ENCODE data around the gene THEMIS.
"Not testable (repeated sequence)": the region's sequence is repeated elsewhere in the genome, so short reads cannot be mapped to it uniquely, and the experiment has no call there.

The THEMIS gene, protein sequence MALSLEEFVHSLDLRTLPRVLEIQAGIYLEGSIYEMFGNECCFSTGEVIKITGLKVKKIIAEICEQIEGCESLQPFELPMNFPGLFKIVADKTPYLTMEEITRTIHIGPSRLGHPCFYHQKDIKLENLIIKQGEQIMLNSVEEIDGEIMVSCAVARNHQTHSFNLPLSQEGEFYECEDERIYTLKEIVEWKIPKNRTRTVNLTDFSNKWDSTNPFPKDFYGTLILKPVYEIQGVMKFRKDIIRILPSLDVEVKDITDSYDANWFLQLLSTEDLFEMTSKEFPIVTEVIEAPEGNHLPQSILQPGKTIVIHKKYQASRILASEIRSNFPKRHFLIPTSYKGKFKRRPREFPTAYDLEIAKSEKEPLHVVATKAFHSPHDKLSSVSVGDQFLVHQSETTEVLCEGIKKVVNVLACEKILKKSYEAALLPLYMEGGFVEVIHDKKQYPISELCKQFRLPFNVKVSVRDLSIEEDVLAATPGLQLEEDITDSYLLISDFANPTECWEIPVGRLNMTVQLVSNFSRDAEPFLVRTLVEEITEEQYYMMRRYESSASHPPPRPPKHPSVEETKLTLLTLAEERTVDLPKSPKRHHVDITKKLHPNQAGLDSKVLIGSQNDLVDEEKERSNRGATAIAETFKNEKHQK

DNA sequence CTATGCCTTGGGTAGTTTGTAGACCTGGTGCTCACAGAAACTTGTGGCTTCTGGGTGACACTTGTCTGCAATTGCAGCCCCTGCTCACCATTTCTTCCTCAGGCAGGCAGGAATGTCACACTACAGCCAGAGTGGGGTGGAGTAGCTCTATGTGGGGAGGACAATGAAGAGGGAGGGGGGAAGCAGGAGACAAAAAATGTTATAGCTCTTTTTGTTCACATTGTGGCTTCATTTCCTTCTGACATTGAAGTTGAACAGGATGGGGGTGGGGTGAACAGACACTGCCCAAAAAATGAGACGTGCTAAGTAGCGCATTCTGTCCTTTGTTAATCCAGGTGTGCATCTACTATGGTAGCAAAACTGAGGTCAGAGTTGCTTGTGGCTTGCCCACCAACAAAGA lies at the start of gene THEMIS:
TSS of gene THEMIS (minus strand) at position 124 of the 400 bp plus-strand sequence. CDS start 126 bp downstream, outside the sequence.
- DNase-seq, result no peak

DNA sequence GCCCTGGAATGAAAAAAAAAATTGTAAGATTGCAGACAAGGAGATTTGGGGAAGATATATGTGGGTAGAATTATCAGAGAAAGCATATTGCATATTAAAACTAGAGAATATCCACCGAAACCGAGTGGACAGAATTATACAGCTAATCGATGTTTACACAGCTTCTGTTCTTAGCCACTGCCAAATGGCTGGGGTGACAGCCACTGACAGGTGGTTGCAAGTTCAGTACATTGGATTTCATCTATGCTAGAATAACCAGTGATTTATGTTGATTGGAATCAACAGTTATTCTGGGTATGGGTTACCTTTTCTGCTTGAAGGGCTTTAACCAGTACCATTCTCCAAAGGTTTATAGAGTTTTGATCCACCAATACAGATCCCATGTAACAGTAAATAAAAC lies 48.4 kb upstream of the THEMIS start:
- no peak for DNase-seq

DNA sequence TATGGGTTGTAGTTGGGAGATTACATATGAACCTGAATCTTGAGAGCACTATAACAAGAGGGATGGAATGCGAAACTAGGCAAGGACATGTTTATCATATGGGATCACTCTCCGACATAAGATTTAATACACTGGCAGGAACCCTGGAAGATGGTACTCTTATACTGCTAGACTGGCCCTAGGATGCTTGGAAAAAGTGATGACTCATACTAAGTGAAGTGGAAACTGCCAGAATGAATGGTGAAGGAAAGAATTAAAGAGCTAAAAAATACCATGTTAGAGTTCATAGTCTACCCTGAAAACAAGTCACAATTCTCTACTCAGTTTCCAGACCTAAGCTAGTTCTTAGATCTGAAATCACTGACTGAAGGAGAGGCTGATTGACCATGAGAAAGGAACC lies 45.5 kb upstream of the THEMIS start:
- no peak for DNase-seq

DNA sequence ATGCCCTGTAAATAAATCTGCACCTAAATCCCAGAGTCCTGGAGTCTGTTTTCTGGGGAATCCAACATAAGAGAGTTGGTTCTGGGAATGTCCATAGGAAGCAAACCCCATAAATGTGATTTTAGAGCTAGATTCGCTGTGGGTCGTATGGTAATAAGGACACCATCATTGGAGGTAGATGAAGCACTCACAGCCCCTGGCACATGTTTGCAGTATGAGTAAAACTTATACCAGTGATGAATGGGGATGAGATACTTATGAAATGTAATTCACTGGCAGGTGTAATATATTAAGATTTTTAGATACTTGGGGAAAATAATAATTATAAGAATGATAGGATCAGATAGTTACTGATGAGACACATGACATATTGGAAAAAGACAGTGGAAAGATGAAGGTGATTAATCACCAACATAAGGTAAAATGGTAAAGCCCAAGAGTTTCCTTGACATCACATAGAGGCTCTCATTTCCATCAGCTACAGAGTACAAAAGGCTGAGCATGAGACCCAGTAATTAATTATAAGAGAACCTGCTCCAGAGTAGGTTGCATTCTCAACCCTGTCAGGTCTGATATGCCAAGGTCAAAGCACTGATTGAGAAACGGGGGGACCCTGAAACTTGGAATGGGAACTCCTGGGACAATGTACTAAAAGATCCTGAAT lies 44.7 kb upstream of the THEMIS start:
- DNase-seq, result no peak

DNA sequence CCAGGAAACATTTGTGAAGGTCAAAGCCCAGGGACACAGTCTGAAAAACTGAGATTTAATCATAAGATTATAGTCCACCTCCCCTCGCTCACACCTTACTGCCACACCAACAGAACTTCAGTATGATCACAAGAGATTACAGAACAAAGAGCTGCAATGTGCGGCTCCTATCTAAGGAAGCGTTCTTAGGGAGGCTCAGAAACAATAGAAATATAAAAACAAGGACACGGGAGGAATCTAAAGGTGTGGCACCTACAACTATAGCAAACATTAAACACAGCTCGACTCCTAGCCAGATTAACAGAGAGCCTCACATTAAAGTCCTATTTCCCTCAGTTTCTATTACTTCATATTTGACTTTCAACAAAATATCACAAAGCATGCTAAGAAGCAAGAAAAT lies 40.4 kb upstream of the THEMIS start:
- DNase-seq, result no peak

DNA sequence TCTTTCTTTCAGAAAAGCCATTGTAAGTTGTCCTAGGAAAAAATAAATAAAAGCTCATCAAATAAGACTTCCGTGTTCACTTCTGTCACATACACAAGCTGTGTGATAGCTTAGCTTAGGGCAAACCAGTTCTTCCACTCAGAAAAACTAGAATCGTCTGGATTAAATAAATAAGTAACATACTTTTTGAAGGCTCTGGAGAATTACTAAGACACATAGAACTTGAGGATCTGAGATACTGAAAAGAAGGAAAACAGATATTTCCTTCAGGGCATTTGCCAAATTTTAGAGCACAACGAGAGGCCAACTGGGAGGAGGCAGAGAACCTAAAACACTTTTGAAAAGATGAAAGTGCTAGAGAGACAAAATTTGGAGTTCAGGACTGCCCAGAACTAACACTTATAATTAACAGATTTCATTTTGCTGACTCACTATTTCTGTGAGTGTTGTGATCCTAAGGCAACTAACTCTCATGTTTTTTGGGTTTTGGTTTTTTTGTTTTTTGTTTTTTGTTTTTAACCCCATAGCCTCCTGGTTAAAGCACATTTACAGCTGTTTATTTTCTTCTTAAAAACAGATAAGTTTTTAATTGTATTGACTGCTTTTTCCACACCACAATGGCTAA lies 38.7 kb upstream of the THEMIS start:
- DNase-seq, result no peak

DNA sequence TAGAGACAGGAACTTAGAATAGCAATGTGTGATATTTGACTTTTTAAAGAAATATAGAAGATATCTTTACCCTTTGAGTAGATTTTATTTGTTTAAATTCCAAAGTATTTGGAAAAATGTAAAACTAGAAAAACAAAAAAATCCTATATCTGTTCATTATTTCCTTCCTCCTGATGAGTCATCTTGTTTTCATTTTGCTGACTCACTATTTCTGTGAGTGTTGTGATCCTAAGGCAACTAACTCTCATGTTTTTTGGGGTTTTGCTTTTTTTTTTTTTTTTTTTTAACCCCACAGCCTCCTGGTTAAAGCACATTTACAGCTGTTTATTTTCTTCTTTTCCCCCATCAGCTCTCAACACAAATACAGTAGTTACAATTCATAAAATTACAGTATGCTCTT lies 37.8 kb upstream of the THEMIS start:
- no peak for DNase-seq

DNA sequence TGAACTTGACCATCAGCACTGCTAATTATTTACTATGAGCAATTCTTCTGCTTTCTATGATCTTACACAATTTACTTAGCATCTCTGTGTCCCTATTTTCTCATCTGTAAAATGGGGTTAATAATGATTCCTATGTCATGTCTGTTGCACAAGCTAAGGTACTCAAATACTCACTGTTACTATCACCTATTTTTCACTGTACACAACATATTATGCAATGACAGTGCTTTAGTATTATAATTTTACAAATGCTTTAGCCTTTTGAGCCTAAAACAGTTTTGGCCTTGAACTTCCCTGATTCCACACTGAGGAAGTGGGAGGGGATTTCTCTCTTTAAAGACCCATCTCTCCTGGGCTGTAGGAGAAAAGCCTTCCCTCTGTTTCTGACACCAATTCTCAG lies 36.9 kb upstream of the THEMIS start:
- no peak for DNase-seq

DNA sequence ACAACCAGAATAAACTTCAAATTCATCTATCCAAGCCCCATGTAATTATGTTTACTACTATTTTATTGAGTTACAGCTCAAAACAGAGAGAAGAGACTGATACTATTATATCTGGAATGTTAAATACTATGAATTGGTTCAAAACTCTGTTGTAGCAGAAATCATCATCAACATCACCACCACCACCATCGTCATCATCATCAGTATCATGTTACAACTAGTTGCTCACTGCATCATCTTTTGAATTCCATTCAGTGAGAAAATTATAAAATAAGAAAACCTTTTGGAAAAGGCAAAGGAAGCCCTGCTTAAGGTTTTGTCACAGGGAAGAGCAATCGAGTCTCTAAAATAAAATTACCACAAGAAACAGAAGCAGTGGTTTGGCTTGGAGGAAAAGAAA lies 36.2 kb upstream of the THEMIS start:
- DNase-seq, result no peak

DNA sequence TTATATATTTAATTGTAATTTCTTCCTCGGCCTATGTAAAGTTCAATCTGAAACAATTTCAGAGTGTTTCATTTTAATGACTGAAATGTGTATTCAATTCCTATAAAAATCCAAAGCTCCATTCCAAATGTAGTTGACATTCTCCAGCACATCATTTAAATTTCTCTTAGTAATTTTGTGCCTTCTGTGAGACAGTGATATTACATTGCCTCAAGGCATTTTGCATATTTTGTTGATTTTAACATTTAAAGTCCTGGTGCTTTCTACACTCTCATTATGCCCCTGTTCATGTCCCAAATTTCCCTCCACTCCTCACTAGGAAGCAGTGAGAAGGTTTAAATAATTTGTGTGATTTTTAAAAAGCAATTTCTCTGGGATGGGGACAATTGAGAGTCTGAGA lies 34.1 kb upstream of the THEMIS start:
- DNase-seq, result no peak

DNA sequence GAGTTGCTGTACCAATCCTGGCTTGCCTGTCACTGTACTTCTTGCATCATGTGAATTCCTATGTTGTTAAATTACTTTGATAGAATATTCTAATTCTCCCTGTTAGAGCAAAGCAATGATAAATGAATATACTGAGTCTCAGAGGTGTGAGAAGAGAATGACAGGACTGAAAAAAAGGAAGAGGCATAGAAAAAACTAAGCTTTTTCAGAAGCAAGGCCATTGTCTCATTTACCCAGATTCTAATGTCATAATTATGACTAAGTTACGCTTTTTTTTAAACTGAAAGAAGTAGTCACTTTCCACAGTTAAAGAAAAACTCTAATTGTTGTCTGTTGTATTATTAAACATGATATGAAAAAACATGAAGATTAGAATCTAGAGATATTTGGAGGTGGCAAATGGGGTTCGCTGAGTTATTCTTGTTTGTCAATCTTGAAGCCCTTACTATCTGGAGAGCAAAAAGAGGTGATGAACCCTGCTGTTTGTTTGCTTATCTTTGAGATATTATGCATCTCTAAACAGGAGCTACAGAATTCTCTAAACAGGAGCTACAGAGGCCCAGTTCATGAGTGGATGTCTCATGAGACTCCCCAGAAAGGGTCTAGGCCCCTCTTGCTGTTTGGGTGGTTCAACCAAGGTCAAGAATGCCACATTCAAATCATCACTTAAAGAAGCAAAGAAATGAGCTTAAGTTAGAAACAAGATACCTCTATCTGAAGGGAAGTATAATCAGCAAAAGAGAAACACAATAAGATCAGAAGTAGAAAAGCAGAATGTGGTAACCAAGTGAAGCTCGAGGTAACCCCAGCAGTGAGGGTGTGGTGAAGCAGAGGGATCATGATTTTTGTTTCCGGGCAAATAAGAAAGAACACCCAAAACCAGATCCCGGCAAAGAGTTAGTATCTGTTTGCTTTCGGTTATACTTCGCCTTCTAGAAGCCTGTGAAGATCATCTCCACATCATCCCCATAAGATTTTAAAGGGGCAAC lies 33.3 kb upstream of the THEMIS start:
- no peak for DNase-seq

DNA sequence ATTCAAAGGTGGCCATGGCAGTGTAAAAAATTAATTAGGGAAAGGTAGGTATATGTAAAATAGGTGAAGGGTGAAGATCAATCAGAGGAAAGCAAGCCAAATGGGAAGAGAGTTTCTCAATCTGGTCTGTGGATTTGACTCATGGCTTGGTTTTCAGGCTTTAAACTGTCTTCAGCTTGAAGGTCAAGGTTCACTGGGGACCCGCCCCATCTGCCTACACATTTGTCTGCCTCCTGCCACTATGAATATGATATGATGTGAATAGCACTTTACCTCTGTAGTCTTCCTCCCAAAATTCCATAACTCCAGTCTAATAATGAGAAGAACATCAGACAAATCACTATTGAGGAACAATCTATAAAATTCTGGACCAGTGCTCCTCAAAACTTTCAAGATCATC lies 32.3 kb upstream of the THEMIS start:
- no peak for DNase-seq

DNA sequence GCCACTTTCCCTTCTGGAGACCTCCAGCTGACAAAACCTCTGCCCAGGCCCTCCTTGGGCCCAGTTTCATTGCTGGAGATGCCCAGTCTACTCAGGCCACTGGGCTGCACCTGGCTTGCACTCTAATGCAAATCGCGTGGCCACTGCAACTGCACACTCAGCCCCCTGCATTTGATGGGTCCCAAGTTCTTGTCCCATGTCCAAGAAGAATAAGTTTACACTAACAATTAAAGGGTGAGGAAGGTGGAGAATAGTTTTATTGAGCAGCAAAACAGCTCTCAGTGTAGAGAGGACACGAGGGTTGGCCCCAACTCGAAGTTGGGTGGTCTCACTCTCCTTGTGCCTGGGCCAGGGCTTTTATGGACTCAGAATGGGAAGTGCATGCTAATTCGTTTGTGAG lies 31.9 kb upstream of the THEMIS start:
- DNase-seq, result no peak

DNA sequence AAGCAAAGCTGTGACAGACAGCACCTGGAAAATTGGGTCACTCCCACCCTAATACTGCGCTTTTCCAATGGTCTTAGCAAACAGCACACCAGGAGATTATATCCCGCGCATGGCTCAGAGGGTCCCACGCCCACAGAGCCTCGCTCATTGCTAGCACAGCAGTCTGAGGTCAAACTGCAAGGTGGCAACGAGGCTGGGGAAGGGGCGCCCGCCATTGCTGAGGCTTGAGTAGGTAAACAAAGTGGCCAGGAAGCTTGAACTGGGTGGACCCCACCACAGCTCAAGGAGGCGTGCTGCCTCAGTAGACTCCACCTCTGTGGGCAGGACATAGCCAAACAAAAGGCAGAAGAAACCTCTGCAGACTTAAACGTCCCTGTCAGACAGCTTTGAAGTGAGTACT lies 25.6 kb upstream of the THEMIS start:
- DNase-seq, result not testable (repeated sequence)

DNA sequence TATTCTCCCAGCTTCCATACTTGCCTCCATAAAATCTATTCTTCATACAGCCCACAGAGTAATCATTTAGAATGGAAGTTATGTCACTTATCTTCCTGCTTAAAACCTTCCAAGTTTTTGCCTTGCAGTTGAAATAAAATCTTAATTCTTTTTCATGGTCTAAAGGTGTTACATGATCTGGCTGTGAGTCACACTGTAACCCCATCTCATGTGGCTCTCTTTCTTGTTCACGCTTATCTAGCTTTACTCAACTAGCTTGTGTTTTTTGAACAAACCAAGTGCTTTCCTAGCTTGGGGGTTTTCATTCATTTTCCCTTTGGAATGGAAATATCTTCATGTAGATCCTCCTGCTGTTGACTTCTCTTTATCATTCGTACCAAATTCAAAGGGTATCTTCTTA lies 23.6 kb upstream of the THEMIS start:
- DNase-seq, result no peak

DNA sequence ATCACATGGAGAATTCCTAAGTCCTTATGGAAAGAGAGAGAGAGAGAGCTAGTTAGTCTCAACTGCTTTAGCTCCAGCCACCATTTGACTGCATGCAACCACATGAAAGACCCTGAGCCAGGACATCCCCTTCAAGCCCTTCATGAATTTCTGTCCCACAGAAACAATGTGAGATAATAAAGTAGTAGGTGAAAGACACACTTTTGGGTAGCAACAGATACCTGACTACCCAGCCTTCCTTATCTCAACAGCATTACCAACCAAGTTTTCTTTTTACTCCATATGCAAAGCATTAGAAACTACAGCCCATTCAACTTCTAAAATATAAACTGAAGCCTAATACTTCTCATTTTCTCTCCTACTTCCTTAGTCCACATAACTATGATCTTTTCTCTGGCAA lies 23.2 kb upstream of the THEMIS start:
- DNase-seq, result no peak

DNA sequence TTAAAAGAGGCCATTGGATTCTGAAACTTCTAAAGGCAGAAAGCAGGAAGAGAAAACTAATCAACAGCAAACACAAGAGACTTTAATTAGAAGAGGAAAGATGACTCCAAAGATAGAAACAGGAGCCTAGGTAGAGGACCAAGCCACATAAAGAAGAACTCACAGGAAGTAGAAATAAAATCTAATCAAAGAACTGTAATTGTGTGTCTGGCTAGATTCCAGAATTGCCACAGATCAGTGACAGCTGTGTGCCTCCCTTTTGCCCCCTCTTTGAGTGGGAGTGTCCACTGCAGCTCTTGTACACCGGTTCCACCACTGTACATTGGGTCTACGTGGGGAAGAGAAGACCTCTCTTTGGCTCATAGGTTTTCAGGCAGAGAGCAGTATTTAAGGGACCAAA lies 22.3 kb upstream of the THEMIS start:
- DNase-seq, result no peak

DNA sequence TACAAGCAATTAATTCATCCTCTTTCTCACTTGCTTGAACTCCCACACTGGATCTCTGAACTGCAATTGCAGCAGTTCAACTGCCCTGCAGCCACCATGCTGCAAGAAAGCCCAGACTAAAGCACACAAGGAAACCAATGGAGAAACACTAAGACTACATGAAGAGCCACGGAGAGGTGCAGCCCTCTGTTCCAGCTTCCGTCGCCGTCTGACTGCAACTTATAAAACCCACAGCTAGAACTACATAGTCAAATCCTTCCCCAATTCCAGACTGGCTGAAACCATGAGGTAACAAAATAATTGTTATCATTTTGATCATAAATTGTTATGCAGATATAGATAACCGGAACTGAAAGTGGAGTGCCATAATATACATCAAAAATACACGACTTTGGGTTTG lies 21.1 kb upstream of the THEMIS start:
- DNase-seq, result no peak

DNA sequence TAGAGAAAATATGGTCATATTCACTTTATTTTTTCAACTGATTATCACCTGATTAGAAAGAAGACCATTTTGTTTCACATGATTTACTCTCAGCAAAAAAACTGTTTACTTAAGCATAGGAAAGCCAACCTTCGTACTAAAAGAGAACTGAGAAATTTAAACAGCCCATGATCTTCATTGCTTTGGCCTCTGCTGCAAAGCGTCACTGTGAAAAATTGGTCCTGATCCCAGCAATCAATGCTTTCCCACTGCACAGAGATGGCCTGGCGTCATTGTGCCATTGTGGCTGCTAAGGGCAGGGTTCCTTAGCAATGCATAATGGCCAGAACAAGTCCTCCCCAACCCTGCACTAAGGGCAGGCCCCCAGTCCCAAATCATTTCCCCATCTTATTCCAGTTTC lies 19.9 kb upstream of the THEMIS start:
- no peak for DNase-seq

DNA sequence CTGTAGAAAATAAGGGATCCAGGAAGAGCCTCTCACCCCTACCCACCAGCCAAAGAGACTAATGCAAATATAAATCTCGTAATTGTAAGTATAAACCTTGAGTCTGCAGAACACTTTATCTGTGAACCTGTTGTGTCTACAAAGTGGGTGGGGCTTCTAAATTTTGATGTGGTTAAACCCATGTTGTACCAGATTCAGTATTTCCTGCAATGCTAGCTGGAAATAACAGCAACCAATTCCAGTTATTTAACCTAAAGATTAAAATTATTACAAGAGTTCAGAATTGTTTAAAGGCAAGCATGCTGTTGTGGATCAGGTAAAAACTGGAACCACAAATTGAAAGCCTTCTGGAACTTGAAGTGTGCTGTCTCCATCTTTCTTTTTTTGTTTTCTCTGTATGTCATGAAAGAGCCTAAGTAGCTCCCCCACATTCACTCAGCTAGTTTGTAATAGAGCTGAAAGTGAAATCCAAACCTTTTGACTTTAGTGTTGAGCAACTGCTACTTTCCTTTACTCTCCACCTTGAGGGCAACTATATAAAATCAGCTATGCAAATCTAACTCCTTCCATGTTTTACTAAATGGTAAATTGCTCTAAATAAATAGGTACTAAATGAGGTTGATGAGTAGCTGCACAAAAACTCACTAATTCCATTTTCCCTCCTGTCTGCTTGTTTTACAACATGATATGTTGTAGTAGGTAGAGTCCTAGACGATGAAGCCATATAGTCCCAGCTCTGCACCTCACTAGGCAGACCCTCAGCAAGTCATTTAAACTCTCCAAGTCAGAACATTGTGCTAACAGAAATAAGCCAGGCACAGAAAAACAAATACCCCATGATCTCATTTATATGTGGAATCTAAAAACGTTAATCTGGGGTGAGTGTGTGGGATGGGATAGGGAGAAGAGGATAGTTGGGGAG lies 17.9 kb upstream of the THEMIS start:
- DNase-seq, result no peak

DNA sequence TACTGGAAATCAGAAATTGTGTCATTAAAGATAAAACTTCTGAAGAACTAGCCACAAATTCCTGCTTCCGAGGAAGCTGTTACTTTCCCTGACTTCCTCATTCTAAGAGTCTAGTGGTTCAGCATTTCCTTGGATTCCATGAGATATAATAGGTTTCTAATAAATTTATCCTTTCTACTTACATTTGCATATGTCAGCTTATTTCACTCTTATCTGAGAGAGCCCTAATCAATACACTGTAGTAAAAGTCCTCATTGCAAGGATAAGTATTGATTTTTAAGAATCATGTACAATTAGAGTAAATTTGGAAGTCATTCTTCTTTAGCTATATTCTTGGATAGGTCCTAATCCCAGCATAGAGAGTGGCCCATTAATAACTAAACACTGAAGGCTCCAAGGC lies 16.9 kb upstream of the THEMIS start:
- no peak for DNase-seq
